K562 (cell line): ENCODE data around the gene PTPRM.

ENCODE experiments used
- EZH2 ChIP-seq: IDR thresholded peaks from 2 replicates; pipeline ENCODE4 v1.6.1; 2012; ENCODE audit warnings: low read depth, mild to moderate bottlenecking, inconsistent platforms, low read length, borderline replicate concordance
- ILF3 ChIP-seq: fragments of 450-650 bp; IDR thresholded peaks from 2 replicates; pipeline ENCODE4 v1.6.1; 2018; ENCODE audit warnings: antibody characterized with exemption, mild to moderate bottlenecking, moderate library complexity, borderline replicate concordance
- NFYB ChIP-seq: IDR thresholded peaks from 2 replicates; pipeline ENCODE4 v1.6.1; 2011; ENCODE audit warnings: mild to moderate bottlenecking, moderate library complexity; ENCODE audit not compliant: insufficient read length; ENCODE audit errors: extremely low read depth
- SPI1 ChIP-seq: IDR thresholded peaks from 2 replicates; pipeline ENCODE4 v1.6.1; 2011; ENCODE audit warnings: low read depth, low read length, control low read depth, borderline replicate concordance
- ZNF280B ChIP-seq: fragments of 250-450 bp; sonication (Bioruptor Pico); IDR thresholded peaks from 2 replicates; pipeline ENCODE4 v1.5.1; 2021; ENCODE audit warnings: mild to moderate bottlenecking

DNA sequence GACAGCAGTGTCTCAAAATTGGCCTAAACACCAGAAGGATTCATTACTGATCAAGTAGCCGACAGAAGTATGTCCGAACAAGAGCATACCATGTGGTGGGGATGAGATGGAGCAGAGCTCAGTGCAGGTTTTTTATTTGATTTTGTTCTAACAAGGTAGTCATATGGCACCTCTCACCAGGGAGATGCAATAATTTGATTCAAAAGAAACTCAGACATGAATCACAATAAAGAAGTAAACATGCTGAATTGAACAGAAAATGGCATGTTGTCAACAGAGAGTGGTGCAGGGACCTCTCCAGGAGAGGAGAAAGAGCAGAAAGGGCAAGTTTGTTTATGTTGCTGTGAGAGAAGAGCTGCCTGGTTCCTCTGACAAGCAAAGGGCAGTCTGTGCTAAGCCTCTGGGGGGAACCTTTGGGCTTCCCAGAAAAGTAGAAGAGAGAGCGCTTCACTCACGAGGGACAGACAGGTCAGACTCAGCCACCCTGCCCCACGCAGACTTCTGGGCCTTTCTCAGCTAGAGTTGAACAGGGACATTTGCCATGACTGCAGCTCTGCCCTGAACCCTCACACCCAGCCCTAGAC is 690.8 kb downstream of the PTPRM start:
- TF ChIP-seq EZH2 (no peak), ZNF280B (CRISPR knock-in tag) (no peak), NFYB (no peak), ILF3 (no peak), SPI1 (no peak)
